PC-9 (cell line): ENCODE measurements around the gene SMARCC2.

Source experiments
- CTCF ChIP-seq: fragments of 200-600 bp; sonication (generic); conservative IDR thresholded peaks from 2 replicates; pipeline ENCODE4 v1.6.1; 2017; ENCODE audit warnings: mixed run types, antibody characterized with exemption, mild to moderate bottlenecking, moderate library complexity
- EZH2 ChIP-seq: fragments of 200-600 bp; sonication (generic); IDR thresholded peaks from 2 replicates; pipeline ENCODE4 v1.8.0; 2017; ENCODE audit warnings: antibody characterized with exemption, low read depth

GRCh38 chr12:56202838-56203237 is 13.6 kb upstream of the SMARCC2 start:
- TF ChIP-seq CTCF (no peak), EZH2 (no peak)
